A549 (cell line): Measurements from ENCODE around the gene MTMR12.

Experiments used
- CBX8 ChIP-seq: fragments of 200-600 bp; sonication (generic); IDR thresholded peaks from 2 replicates; pipeline ENCODE4 v1.6.1; 2016
- EHMT2 ChIP-seq: fragments of 200-600 bp; sonication (generic); IDR thresholded peaks from 2 replicates; pipeline ENCODE4 v1.6.1; 2016; ENCODE audit warnings: antibody characterized with exemption, low read depth, mild to moderate bottlenecking, moderate library complexity
- EP300 ChIP-seq, 2 experiments: fragments of >200 bp; sonication (Bioruptor Twin); formaldehyde crosslinking; IDR thresholded peaks; 2 replicates in 1 of 2; 3 replicates in 1 of 2; pipeline ENCODE4 v1.6.1; 2016 to 2017
- ESRRA ChIP-seq: fragments of 150-350 bp; IDR thresholded peaks from 2 replicates; pipeline ENCODE4 v1.6.1; 2014; ENCODE audit warnings: mild to moderate bottlenecking, low read length, borderline replicate concordance
- MAX ChIP-seq: IDR thresholded peaks from 2 replicates; pipeline ENCODE4 v1.6.1; 2012
- POLR2A ChIP-seq: IDR thresholded peaks from 2 replicates; pipeline ENCODE4 v1.6.1; 2012; ENCODE audit warnings: mild to moderate bottlenecking, low read length
- POLR2AphosphoS2 ChIP-seq: conservative IDR thresholded peaks from 2 replicates; pipeline ENCODE4 v1.6.1; 2012; ENCODE audit warnings: low read length, improper control_type of control experiment, inconsistent platforms
- RAD21 ChIP-seq, 2 experiments: fragments of >200 bp in 1 of 2; sonication (Bioruptor Twin) in 1 of 2; formaldehyde crosslinking in 1 of 2; IDR thresholded peaks in 1 of 2; conservative IDR thresholded peaks in 1 of 2; 2 replicates in 1 of 2; 3 replicates in 1 of 2; pipeline ENCODE4 v1.6.1; 2012 to 2018; ENCODE audit warnings: inconsistent platforms in 1 of 2
- SMC3 ChIP-seq: fragments of >200 bp; sonication (Bioruptor Twin); formaldehyde crosslinking; IDR thresholded peaks from 3 replicates; pipeline ENCODE4 v1.6.1; 2018; ENCODE audit warnings: inconsistent platforms
- SREBF2 ChIP-seq: fragments of 450-650 bp; IDR thresholded peaks from 2 replicates; pipeline ENCODE4 v1.6.1; 2014; ENCODE audit warnings: mild to moderate bottlenecking, moderate library complexity
- ZFP36 ChIP-seq: fragments of 450-650 bp; IDR thresholded peaks from 2 replicates; pipeline ENCODE4 v1.6.1; 2014; ENCODE audit warnings: borderline replicate concordance; ENCODE audit not compliant: partially characterized antibody
- TF ChIP-seq, protein P1 (sequence below): fragments of >200 bp; sonication (Bioruptor Twin); formaldehyde crosslinking; IDR thresholded peaks from 3 replicates; pipeline ENCODE4 v1.5.1; 2016

- TF ChIP-seq EP300 (IDR thresholded peaks at IDR 0.05) (no peak), POLR2A (no peak), SREBF2 (no peak), ESRRA (no peak), SMC3 (no peak), MAX (no peak), RAD21 (conservative IDR thresholded peaks at IDR 0.05 in 1 of 2, IDR thresholded peaks at IDR 0.05 in 1 of 2) (no peak), ZFP36 (no peak), EHMT2 (no peak), CBX8 (no peak), POLR2AphosphoS2 (no peak)
- TF ChIP-seq, protein P1, sequence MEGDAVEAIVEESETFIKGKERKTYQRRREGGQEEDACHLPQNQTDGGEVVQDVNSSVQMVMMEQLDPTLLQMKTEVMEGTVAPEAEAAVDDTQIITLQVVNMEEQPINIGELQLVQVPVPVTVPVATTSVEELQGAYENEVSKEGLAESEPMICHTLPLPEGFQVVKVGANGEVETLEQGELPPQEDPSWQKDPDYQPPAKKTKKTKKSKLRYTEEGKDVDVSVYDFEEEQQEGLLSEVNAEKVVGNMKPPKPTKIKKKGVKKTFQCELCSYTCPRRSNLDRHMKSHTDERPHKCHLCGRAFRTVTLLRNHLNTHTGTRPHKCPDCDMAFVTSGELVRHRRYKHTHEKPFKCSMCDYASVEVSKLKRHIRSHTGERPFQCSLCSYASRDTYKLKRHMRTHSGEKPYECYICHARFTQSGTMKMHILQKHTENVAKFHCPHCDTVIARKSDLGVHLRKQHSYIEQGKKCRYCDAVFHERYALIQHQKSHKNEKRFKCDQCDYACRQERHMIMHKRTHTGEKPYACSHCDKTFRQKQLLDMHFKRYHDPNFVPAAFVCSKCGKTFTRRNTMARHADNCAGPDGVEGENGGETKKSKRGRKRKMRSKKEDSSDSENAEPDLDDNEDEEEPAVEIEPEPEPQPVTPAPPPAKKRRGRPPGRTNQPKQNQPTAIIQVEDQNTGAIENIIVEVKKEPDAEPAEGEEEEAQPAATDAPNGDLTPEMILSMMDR: no peak
Observed at GRCh38 chr5:32251871-32252458, 60.8 kb downstream of the MTMR12 start.
